KMS-11 (cell line): ENCODE measurements around the gene TUFT1.

Source experiments
- H2AFZ ChIP-seq: fragments of 200-600 bp; sonication (generic); 2 replicates; pipeline ENCODE4 v1.6.1; 2016; ENCODE audit warnings: antibody characterized with exemption, mixed run types, low read depth
- H3K27ac ChIP-seq: fragments of 200-600 bp; sonication (generic); 2 replicates; pipeline ENCODE4 v1.6.1; 2016; ENCODE audit warnings: mild to moderate bottlenecking, mixed run types
- H3K27me3 ChIP-seq: fragments of 200-600 bp; sonication (generic); 2 replicates; pipeline ENCODE4 v1.6.1; 2017; ENCODE audit warnings: mild to moderate bottlenecking, low read depth, mixed run types, moderate library complexity; ENCODE audit not compliant: insufficient read depth
- H3K36me3 ChIP-seq: fragments of 200-600 bp; sonication (generic); 2 replicates; pipeline ENCODE4 v1.6.1; 2017; ENCODE audit warnings: mild to moderate bottlenecking, mixed run types; ENCODE audit not compliant: insufficient read depth
- H3K4me1 ChIP-seq: fragments of 200-600 bp; sonication (generic); 2 replicates; pipeline ENCODE4 v1.6.1; 2016; ENCODE audit warnings: mild to moderate bottlenecking, low read depth, mixed run types; ENCODE audit not compliant: poor library complexity, severe bottlenecking
- H3K4me2 ChIP-seq: fragments of 200-600 bp; sonication (generic); 2 replicates; pipeline ENCODE4 v1.7.0; 2016; ENCODE audit warnings: mild to moderate bottlenecking, mixed run types
- H3K4me3 ChIP-seq: fragments of 200-600 bp; sonication (generic); IDR thresholded peaks from 2 replicates; pipeline ENCODE4 v1.6.1; 2017; ENCODE audit warnings: low read depth, low read length, mixed read lengths; ENCODE audit not compliant: insufficient read depth
- H3K79me2 ChIP-seq: fragments of 200-600 bp; sonication (generic); 2 replicates; pipeline ENCODE4 v1.6.1; 2016; ENCODE audit warnings: low read depth, mixed run types; ENCODE audit not compliant: insufficient read depth
- H3K9ac ChIP-seq: fragments of 200-600 bp; sonication (generic); 2 replicates; pipeline ENCODE4 v1.6.1; 2016; ENCODE audit warnings: mild to moderate bottlenecking, mixed run types
- H4K20me1 ChIP-seq: fragments of 200-600 bp; sonication (generic); 2 replicates; pipeline ENCODE4 v1.6.1; 2016; ENCODE audit warnings: mild to moderate bottlenecking, mixed run types; ENCODE audit not compliant: insufficient read depth
- TF ChIP-seq, protein P1 (sequence below): fragments of 200-600 bp; sonication (generic); conservative IDR thresholded peaks from 2 replicates; pipeline ENCODE4 v1.6.1; 2017; ENCODE audit warnings: low read depth, mild to moderate bottlenecking, antibody characterized with exemption, low read length, moderate library complexity, mixed read lengths

Gene TUFT1

DNA sequence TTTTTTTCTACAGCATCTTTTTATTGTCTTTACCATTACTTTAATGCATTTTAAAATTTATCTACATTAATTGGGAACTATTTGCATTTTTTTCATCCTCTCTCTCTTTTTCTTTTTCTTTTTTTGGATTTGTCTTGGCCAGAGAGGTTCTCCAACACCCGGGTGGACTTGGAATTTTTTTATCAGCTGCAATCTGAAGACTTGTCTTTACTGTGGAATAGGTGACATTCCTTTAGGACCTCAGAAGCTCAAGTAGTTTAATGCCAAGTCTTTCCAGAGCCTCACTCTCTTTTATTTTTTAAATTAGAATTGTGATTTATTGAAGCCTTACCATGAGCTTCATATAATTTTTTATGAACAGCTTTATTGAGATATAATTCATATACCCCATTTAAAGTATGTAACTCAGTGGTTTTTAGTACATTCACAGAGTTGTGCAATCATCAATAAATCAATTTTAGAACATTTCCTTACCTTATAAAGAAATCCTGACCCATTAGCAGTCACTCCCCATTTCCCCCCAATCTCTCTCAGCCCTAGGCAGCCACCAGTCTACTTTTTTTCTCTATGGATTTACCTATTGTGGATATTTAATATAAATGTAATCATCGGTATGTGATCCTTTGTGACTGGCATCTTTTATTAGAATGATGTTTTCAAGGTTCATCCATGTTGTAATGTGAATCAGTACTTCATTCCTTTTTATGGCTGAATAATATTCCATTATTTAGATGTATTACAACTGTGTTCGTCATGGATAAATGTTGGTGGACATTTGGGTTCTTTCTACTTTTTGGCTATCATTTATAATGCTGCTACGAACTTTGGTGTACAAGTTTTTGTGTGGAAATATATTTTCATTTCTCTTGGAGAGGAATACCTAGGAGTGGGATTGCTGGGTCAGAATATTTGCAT lies 6.2 kb downstream of the TUFT1 start:
- Histone ChIP-seq H3K27ac (no peak overlapping the region), H3K27me3 (no peaks in the 10 kb centered on the region), H3K36me3 (no peaks in the 10 kb centered on the region), H3K4me1 (peaks cover 23% of the 10 kb centered on the region), H3K79me2 (peaks cover 18% of the 10 kb centered on the region; the same call in 1 of the 2 replicates), H3K9ac (no peak overlapping the region), H2AFZ (no peak overlapping the region), H3K4me3 (peak overlapping the region; percentile 79), H3K4me2 (no peak overlapping the region), H4K20me1 (no peaks in the 10 kb centered on the region)
- TF ChIP-seq, protein P1, sequence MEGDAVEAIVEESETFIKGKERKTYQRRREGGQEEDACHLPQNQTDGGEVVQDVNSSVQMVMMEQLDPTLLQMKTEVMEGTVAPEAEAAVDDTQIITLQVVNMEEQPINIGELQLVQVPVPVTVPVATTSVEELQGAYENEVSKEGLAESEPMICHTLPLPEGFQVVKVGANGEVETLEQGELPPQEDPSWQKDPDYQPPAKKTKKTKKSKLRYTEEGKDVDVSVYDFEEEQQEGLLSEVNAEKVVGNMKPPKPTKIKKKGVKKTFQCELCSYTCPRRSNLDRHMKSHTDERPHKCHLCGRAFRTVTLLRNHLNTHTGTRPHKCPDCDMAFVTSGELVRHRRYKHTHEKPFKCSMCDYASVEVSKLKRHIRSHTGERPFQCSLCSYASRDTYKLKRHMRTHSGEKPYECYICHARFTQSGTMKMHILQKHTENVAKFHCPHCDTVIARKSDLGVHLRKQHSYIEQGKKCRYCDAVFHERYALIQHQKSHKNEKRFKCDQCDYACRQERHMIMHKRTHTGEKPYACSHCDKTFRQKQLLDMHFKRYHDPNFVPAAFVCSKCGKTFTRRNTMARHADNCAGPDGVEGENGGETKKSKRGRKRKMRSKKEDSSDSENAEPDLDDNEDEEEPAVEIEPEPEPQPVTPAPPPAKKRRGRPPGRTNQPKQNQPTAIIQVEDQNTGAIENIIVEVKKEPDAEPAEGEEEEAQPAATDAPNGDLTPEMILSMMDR, result no peak

DNA sequence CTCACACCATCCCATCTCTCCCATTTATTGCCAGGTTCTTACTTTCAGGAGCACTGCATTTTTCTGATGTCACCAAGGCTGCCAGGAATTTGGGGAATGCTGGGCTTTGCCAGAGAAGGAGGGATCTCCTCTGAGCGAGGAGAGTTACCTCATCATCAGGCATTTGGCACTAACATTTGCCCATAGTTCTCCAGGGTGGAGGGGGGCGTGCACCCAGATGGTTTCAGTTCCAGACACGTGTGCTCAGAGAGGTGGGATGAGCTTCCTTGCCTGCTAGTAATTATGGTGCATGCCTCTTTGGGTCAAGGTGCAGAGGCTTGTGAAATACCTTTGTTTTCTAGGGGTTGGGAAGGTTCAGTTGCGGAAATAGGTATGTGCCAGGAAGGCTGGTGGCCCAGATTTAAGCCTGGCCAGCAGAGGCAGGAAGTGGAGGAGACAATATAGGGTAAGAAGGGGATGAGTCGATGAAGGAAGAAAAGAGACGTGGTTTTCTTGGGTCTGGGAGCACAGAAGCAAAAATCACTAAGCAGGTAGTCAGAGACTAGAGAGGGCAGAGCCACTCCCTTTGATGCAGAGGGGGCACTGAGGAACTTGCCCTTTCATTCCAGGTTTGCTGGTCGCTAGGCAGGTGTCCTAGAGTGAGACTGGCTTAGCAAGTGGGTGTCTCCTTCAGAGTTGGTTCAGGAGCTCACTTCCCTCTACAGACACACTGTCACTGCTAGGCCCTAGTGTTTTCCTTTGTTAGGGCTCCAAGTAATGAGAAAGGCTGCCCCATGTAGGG lies 7.2 kb downstream of the TUFT1 start:
- Histone ChIP-seq H4K20me1 (no peaks in the 10 kb centered on the region), H3K4me3 (peak overlapping the region; percentile 79), H2AFZ (no peak overlapping the region), H3K27me3 (no peaks in the 10 kb centered on the region), H3K4me2 (no peak overlapping the region), H3K9ac (no peak overlapping the region), H3K36me3 (no peaks in the 10 kb centered on the region), H3K79me2 (peaks cover 12% of the 10 kb centered on the region; the same call in 1 of the 2 replicates), H3K27ac (no peak overlapping the region), H3K4me1 (peaks cover 13% of the 10 kb centered on the region)
- TF ChIP-seq, protein P1, result no peak

DNA sequence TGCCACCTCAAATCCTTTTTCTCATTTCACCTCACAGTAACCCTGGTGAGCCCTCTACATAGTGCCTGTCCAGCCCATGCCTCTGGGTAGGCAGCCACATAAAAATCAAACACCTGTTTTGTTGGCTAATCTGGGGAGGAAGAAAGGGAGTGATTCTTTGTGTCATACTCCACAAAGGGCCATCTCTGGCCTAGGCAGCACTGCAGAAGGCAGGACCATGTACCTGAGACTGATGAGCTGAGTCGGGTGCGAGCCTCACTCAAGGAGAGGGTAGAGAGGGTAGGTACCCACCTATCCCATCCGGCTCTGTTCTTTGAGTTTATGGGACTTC lies 7.8 kb downstream of the TUFT1 start:
- Histone ChIP-seq H3K4me3 (no peak overlapping the region), H3K9ac (no peak overlapping the region), H3K27me3 (no peaks in the 10 kb centered on the region), H2AFZ (no peak overlapping the region), H4K20me1 (no peaks in the 10 kb centered on the region), H3K36me3 (no peaks in the 10 kb centered on the region), H3K4me2 (no peak overlapping the region), H3K79me2 (peaks cover 7% of the 10 kb centered on the region; the same call in 1 of the 2 replicates), H3K4me1 (peaks cover 11% of the 10 kb centered on the region), H3K27ac (no peak overlapping the region)
- TF ChIP-seq, protein P1, result no peak

DNA sequence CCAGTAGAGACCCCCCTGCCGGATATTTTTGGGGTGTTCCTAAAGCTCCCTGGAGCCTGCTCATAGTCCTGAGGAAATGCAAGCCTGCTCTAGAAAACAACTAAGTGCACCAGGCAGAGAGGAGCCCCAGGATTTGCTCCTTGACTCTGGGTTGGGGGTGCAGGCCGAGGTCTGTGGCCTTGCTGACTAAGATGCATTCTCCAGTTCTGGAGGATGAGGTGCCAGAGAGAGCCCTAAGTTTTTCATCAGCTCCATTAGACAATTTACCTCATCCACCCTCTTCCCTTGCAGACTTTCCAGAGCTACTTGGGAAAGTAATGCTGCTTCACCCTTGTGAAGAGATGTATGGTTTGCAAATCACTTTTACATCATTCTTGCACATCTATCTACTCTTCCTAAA lies 9.1 kb downstream of the TUFT1 start:
- Histone ChIP-seq H3K27me3 (no peaks in the 10 kb centered on the region), H3K9ac (no peak overlapping the region), H3K4me3 (no peak overlapping the region), H3K4me2 (no peak overlapping the region), H3K36me3 (no peaks in the 10 kb centered on the region), H3K27ac (no peak overlapping the region), H2AFZ (no peak overlapping the region), H4K20me1 (no peaks in the 10 kb centered on the region), H3K4me1 (peaks cover 15% of the 10 kb centered on the region), H3K79me2 (no peaks in the 10 kb centered on the region)
- TF ChIP-seq, protein P1, result no peak
